ENCODE results near the gene TNFSF13B.

Gene TNFSF13B

DNA sequence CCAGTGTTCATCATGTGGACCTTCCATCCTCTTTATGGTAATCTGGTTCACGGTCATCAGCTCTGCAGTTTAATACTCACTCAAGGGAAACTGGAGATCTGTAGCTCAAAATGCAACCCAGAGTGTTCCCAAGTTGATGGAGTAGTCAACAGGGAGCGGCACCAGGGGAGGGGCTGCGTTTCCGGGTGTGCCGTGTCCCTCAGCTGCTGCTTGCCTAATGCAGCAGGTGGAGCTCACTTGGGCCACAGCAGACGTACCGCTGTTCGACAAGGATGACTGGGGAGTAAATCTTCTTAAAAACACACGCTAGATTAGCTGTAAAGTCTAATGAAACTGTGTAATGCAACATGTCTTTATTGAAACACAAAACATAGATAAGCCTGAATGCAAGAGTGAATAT, 81.1 kb downstream of the TNFSF13B start:
- no peak for DNase-seq

DNA sequence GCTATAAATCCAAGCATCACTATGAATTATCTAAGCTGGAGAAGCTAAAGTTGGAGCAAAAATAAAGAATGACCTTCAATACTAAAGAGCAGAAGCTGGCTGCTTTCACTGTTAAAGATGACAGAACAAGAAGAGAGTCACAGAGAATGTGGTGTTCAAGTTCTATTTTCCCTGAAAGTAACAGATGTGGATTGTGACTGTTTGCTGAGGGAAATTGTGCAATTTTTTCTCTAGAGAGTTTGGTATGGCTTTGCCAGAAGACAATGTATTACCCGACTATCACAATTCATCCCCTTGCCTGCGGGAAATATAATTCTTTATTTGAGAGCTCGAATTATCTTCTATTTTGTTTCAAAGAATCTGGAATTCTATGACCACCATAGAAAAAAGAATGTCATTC, 83.1 kb downstream of the TNFSF13B start:
- peak in 1 of 2 donors; percentile 27 for DNase-seq

DNA sequence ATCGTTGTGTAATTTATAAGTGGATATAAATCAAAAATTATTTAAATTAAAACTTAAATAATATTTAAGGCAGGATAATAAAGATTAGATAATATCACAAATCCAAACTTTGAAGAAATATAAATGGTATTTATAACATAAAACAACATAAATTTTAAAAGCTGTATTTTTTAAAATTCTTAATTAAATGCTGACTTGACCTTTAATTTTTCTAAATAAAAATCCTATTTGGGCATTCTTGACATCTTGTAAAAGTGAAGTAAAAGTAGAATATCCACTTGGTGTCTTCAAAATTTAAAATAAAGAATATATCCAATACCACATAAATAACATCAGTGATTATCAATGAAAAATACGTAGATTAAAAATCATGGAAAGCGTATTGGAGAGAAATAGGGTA, 87.7 kb downstream of the TNFSF13B start:
- DNase-seq: no peak

All from inflammatory macrophage treated with lipopolysaccharide for 1 hour (primary cell).